Heart right ventricle (tissue), 16 donors: ENCODE data around the gene WDR36. TPM values are rescaled to one million over a fixed set of nuclear protein-coding genes. Genes with fewer than 3 reads are reported as not detected.

Source experiments
- ATAC-seq, 8 donors: fragments of 200-7000 bp; cut with Tn5 transposase; one replicate each; pipeline ENCODE4 v1.9.1; 2020; ENCODE audit warnings: mild to moderate bottlenecking in 8 of 8, moderate library complexity in 8 of 8, moderate number of reproducible peaks in 1 of 8
- DNase-seq, 2 donors: peaks; one replicate each; pipeline ENCODE4 v3.0.0-alpha.2; 2020
- H3K27ac ChIP-seq, 10 donors: fragments of 200-600 bp; sonication (generic) in 2 of 10; one replicate each; pipeline versions ENCODE4 v1.5.0 to v1.8.0; 2020 to 2022; ENCODE audit warnings: mild to moderate bottlenecking in 3 of 10
- H3K27me3 ChIP-seq, 7 donors: fragments of 200-600 bp; one replicate each; pipeline ENCODE4 v1.8.0; 2021 to 2022; ENCODE audit warnings: mild to moderate bottlenecking in 2 of 7
- H3K36me3 ChIP-seq, 9 donors: fragments of 200-600 bp; sonication (generic) in 1 of 9; one replicate each; pipeline versions ENCODE4 v1.5.0 to v1.8.0; 2020 to 2022; ENCODE audit warnings: mild to moderate bottlenecking in 2 of 9
- H3K4me1 ChIP-seq, 9 donors: fragments of 200-600 bp; sonication (generic) in 1 of 9; one replicate each; pipeline versions ENCODE4 v1.5.0 to v1.8.0; 2020 to 2022; ENCODE audit warnings: mild to moderate bottlenecking in 4 of 9
- H3K4me3 ChIP-seq, 10 donors: fragments of 200-600 bp; sonication (generic) in 2 of 10; one replicate each; pipeline versions ENCODE4 v1.5.0 to v1.8.0; 2020 to 2022; ENCODE audit warnings: mild to moderate bottlenecking in 7 of 10, moderate library complexity in 2 of 10
- H3K9me3 ChIP-seq, 11 donors: fragments of 200-600 bp in 10 of 11; sonication (generic) in 2 of 11; one replicate each; pipeline versions ENCODE4 v1.5.0 to v1.8.0; 2013 to 2022; ENCODE audit warnings: mild to moderate bottlenecking in 2 of 11, control low read depth in 1 of 11, moderate library complexity in 1 of 11
- WGBS, 2 donors: extraction: QIAGEN DNeasy Blood & Tissue Kit; methylation state at CpG; one replicate each; pipeline ENCODE4 v1.1.7; 2013; ENCODE audit warnings: inconsistent platforms in 1 of 2; 5-methylcytosine and 5-hydroxymethylcytosine counted together
- intact Hi-C, 10 donors: fragments of 100-400 bp; cut with DNase I; formaldehyde crosslinking; loops; one replicate each; pipeline versions ENCODE4 v1.11.1 to v1.14.2; 2022
- polyA plus RNA-seq, 2 donors: library from polyadenylated mRNA; stranded (reverse); fragments of 200-250 nt; gene quantifications; one replicate each; pipeline ENCODE4 v1.2.3, GENCODE V29; 2013
- total RNA-seq, 10 donors: library from RNA; stranded (reverse); fragmentation: NEBNext Ultra II Directional in 3 of 10; extraction: Animal tissue kit (Norgen Biotek cat#: 25700) in 3 of 10; gene quantifications; one replicate each; pipeline versions ENCODE4 v1.2.1 to v1.2.4, GENCODE V29; 2021 to 2023
- TF ChIP-seq, protein P1 (sequence below), 9 donors: fragments of 200-600 bp; sonication (generic) in 2 of 9; IDR thresholded peaks; one replicate each; pipeline versions ENCODE4 v1.5.0 to v1.8.0; 2021 to 2022; ENCODE audit warnings: antibody characterized with exemption in 9 of 9, mild to moderate bottlenecking in 5 of 9, moderate library complexity in 1 of 9
- donor health status: Arrhythmogenic right ventricular cardiomyopathy.
- donor health status: ischemic (EF 13 %, LVEDD 7.1; RV severe dilation, severe dysfunction).
- donor health status: healthy with polysubstance abuse.
- donor health status: DM: no; HTN: yes; CAD: no.
- donor health status: DM: no; HTN: no; CAD: no.
- donor health status: ischemic (EF 25% LVEDD 6.9; RV normal size, moderate dysfunction).
- donor health status: ischemic (EF 25% LVEDD 5.7; RV mildly dilated, moderate dysfunction).
- donor health status: healthy.
- donor health status: DM: yes; HTN: yes; CAD: no.
- donor health status: Ischemic cardiomyopathy.
- donor health status: ischemic (EF 35%, LVEDD 5.7; RV mildly dilated, moderate dysfunction).
- donor health status: nonischemic (EF 11% LVEDD 7.7; RV severe dilation, severe dysfunction).
- donor health status: DM: yes; HTN: yes; CAD: no.
- donor health status: PGD.
- donor health status: ischemic (EF 29% LVEDD 5.4; RV normal size, mild dysfunction).
- donor health status: nonischemic (EF 23%, LVEDD 6.1; RV moderate dilation, normal function).

WDR36 gene
- total and polyA plus RNA-seq, 12 donors, result 3.2 to 15.8 (median 12.7) TPM

DNA sequence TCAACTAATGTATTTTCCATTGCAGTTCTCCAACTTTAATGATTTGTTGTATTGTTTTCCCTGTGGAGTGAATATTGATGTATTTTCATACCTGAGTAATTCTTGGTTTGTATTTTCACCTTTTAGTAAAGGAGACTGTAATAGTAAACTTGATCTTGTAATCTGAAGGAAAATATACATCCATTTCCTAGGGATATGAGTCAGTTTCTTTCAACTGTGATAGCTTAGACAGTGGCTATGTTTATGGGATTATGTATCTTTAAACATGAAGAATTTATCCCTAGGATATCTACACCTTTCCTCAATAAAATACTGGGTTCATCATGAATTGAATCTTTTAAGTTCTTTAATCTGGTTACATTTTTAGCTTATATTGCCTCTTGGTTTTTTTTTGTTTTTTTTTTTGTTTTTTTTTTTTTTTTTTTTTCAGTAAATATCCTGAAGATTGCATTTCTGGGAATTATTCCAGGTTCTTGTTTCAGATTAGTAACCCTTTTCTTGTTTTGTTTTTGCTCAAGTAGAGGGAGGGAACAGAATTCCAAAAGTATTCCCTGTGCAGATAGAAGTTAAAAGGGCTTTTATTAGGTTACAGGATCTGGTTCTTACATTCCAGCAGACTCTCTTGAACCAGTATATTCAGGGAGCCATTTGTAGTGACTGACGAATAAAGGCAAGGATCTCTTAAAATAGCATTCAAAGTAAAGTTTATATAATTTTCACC is 7.1 kb downstream of the WDR36 start:
- Histone ChIP-seq H3K9me3 (no peaks in the 10 kb centered on the region), H3K27me3 (no peaks in the 10 kb centered on the region), H3K4me3 (no peak overlapping the region), H3K4me1 (peaks cover 0 to 8% (median under 1%) of the 10 kb centered on the region in 9 donors), H3K36me3 (peaks cover 0 to 98% (median 36%) of the 10 kb centered on the region in 9 donors), H3K27ac (no peak overlapping the region)
- TF ChIP-seq, protein P1, sequence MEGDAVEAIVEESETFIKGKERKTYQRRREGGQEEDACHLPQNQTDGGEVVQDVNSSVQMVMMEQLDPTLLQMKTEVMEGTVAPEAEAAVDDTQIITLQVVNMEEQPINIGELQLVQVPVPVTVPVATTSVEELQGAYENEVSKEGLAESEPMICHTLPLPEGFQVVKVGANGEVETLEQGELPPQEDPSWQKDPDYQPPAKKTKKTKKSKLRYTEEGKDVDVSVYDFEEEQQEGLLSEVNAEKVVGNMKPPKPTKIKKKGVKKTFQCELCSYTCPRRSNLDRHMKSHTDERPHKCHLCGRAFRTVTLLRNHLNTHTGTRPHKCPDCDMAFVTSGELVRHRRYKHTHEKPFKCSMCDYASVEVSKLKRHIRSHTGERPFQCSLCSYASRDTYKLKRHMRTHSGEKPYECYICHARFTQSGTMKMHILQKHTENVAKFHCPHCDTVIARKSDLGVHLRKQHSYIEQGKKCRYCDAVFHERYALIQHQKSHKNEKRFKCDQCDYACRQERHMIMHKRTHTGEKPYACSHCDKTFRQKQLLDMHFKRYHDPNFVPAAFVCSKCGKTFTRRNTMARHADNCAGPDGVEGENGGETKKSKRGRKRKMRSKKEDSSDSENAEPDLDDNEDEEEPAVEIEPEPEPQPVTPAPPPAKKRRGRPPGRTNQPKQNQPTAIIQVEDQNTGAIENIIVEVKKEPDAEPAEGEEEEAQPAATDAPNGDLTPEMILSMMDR (IDR thresholded peaks at IDR 0.05), result no peak
- no peak for DNase-seq
- intact Hi-C loops, result loop anchor here in 2 of 10 donors (10.0 kb wide), 1 partner anchor 344 kb away; no protein-coding TSS in a partner anchor
- ATAC-seq, result no peak
- 23 to 49% methylated on average over 1 of the region's 1 CpG for WGBS, 2 donors

- no peaks in the 10 kb centered on the region for H3K9me3 ChIP-seq
- H3K27ac ChIP-seq, result no peak overlapping the region
- H3K4me1 ChIP-seq, result no peaks in the 10 kb centered on the region
- TF ChIP-seq, protein P1 (IDR thresholded peaks at IDR 0.05), result no peak
- peaks cover 0 to 100% (median 66%) of the 10 kb centered on the region in 9 donors for H3K36me3 ChIP-seq
- intact Hi-C loops, result no loop called here
- H3K27me3 ChIP-seq, result no peaks in the 10 kb centered on the region
- WGBS, 2 donors, result 94 to 95% methylated on average over 2 of the region's 2 CpGs
- H3K4me3 ChIP-seq, result no peak overlapping the region
- ATAC-seq, result no peak
- DNase-seq, result no peak
Observed at GRCh38 chr5:111106320-111106948, 14.3 kb downstream of the WDR36 start.

DNA sequence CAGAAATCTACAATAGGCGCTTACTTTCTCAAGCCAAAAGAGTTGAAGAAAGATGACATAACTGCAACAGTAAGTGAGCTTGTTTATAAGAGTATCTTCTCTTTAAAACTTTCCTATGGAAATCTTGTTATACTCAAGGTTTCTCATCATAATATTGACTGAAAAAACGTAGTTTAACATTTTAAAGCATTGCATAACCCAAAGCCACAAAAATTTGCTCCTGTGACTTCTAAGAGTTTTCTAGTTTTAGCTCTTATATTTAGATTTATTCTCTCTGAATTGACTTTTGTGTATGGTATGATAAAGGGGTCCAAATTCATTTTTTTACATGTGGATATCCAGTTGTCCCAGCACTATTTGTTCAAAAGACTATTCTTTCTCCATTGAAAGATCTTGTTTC is 15.2 kb downstream of the WDR36 start:
- ATAC-seq, result no peak
- no peaks in the 10 kb centered on the region for H3K4me1 ChIP-seq

GRCh38 chr5:111111956-111112355 is 19.8 kb downstream of the WDR36 start:
- Histone ChIP-seq H3K9me3 (no peaks in the 10 kb centered on the region), H3K27me3 (no peaks in the 10 kb centered on the region), H3K4me1 (peaks cover 0 to 20% (median 0%) of the 10 kb centered on the region in 9 donors), H3K4me3 (no peak overlapping the region), H3K36me3 (peaks cover 0 to 100% (median 38%) of the 10 kb centered on the region in 9 donors), H3K27ac (no peak overlapping the region)
- DNase-seq, result no peak
- no peak for ATAC-seq
- TF ChIP-seq, protein P1 (IDR thresholded peaks at IDR 0.05), result no peak
- intact Hi-C loops, result no loop called here
- 91% methylated on average over 3 of the region's 3 CpGs for WGBS, 2 donors

More for the DNA sequence above, 15.2 kb downstream of the WDR36 start:
- H3K4me3 ChIP-seq, result no peak overlapping the region
- peaks cover 0 to 100% (median 63%) of the 10 kb centered on the region in 9 donors for H3K36me3 ChIP-seq
- no peaks in the 10 kb centered on the region for H3K9me3 ChIP-seq
- 92 to 99% methylated on average over 2 of the region's 2 CpGs for WGBS, 2 donors
- no peak overlapping the region for H3K27ac ChIP-seq
- no peaks in the 10 kb centered on the region for H3K27me3 ChIP-seq
- DNase-seq, result no peak
- TF ChIP-seq, protein P1 (IDR thresholded peaks at IDR 0.05), result no peak
- intact Hi-C loops, result no loop called here
